PC-9 (cell line): ENCODE measurements around the gene PCDHGB1.

ENCODE experiments used
- EZH2 ChIP-seq: fragments of 200-600 bp; sonication (generic); IDR thresholded peaks from 2 replicates; pipeline ENCODE4 v1.8.0; 2017; ENCODE audit warnings: antibody characterized with exemption, low read depth
- TF ChIP-seq, protein P1 (sequence below): fragments of 200-600 bp; sonication (generic); conservative IDR thresholded peaks from 2 replicates; pipeline ENCODE4 v1.6.1; 2017; ENCODE audit warnings: mixed run types, antibody characterized with exemption, mild to moderate bottlenecking, moderate library complexity

DNA sequence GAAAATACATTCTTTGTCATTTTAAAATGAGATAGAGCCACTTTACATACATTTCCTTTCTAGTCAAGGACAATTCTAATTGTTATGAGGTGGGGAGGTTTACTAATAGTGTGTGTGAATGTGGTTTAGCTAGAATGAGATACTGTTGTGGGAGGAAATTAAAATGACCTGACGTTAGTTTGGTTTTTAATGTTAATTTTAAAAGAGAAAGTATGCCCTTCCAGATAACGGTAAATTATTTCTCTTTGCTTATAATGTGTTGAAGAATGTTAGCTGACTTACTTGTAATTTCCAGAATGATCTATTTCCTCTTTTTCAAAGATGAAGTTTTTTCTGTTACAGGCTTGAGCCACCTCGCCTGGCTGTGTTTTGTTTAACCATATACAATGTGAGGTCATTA, 27.6 kb upstream of the PCDHGB1 start:
- TF ChIP-seq, protein P1, sequence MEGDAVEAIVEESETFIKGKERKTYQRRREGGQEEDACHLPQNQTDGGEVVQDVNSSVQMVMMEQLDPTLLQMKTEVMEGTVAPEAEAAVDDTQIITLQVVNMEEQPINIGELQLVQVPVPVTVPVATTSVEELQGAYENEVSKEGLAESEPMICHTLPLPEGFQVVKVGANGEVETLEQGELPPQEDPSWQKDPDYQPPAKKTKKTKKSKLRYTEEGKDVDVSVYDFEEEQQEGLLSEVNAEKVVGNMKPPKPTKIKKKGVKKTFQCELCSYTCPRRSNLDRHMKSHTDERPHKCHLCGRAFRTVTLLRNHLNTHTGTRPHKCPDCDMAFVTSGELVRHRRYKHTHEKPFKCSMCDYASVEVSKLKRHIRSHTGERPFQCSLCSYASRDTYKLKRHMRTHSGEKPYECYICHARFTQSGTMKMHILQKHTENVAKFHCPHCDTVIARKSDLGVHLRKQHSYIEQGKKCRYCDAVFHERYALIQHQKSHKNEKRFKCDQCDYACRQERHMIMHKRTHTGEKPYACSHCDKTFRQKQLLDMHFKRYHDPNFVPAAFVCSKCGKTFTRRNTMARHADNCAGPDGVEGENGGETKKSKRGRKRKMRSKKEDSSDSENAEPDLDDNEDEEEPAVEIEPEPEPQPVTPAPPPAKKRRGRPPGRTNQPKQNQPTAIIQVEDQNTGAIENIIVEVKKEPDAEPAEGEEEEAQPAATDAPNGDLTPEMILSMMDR = no peak
- no peak for TF ChIP-seq EZH2
